HEK293 (cell line): ENCODE results near the gene ADGRF1.

Source experiments
- CTCF ChIA-PET: fragments of 350-600 bp; formaldehyde crosslinking; extraction: SDS; loops from one replicate; lab custom pipeline; 2021; ENCODE audit warnings: antibody characterized with exemption; lab: Yijun Ruan, JAX
- POLR2A ChIA-PET: fragments of 300-600 bp; formaldehyde crosslinking; extraction: SDS; loops from one replicate; lab custom pipeline; 2020; ENCODE audit warnings: antibody characterized with exemption, inconsistent platforms; lab: Yijun Ruan, JAX
- H3K27ac ChIP-seq: fragments of 200-500 bp; sonication (Bioruptor generic); 2 replicates; pipeline ENCODE4 v1.5.1; 2014; ENCODE audit warnings: low read depth, low read length, control low read depth, inconsistent platforms; ENCODE audit errors: extremely low read depth
- H3K36me3 ChIP-seq, 2 experiments: fragments of 200-500 bp in 1 of 2; sonication (Bioruptor generic) in 1 of 2; 1 replicate in 1 of 2; 2 replicates in 1 of 2; pipeline ENCODE4 v1.5.1; 2014 to 2017; ENCODE audit warnings: inconsistent platforms in 2 of 2, low read length in 2 of 2; ENCODE audit not compliant: control insufficient read depth in 2 of 2, insufficient read depth in 1 of 2
- H3K4me1 ChIP-seq: fragments of 200-500 bp; sonication (Bioruptor generic); 2 replicates; pipeline ENCODE4 v1.5.1; 2014; ENCODE audit warnings: mild to moderate bottlenecking, low read length, inconsistent platforms; ENCODE audit not compliant: control insufficient read depth, insufficient read depth
- H3K4me3 ChIP-seq: 2 replicates; pipeline ENCODE4 v1.5.1; 2011; ENCODE audit warnings: low read depth, mild to moderate bottlenecking, control low read depth, low read length, moderate library complexity
- H3K9me3 ChIP-seq: fragments of 200-500 bp; sonication (Bioruptor generic); 2 replicates; pipeline ENCODE4 v1.5.1; 2014; ENCODE audit warnings: low read depth, low read length, inconsistent platforms; ENCODE audit not compliant: control insufficient read depth, insufficient read depth
- SETDB1 ChIP-seq: IDR thresholded peaks from one replicate; pipeline ENCODE4 v1.6.1; 2017; ENCODE audit warnings: mild to moderate bottlenecking, low read length, moderate library complexity, mixed read lengths; ENCODE audit not compliant: insufficient read length
- TCF7L2 ChIP-seq: IDR thresholded peaks from 2 replicates; pipeline ENCODE4 v1.6.1; 2011; ENCODE audit warnings: low read depth, mild to moderate bottlenecking, inconsistent platforms, low read length, moderate library complexity, borderline replicate concordance
- ZFP3 ChIP-seq: fragments of 450-650 bp; formaldehyde crosslinking; IDR thresholded peaks from 2 replicates; pipeline ENCODE4 v1.5.1; 2016; ENCODE audit warnings: low read depth, missing biosample characterization, missing genetic modification characterization
- ZNF223 ChIP-seq: fragments of 450-650 bp; formaldehyde crosslinking; IDR thresholded peaks from 2 replicates; pipeline ENCODE4 v1.5.1; 2016; ENCODE audit warnings: missing biosample characterization, missing genetic modification characterization
- ZNF274 ChIP-seq, 2 experiments: fragments of 200-500 bp in 1 of 2; fragments of 450-650 bp in 1 of 2; sonication (Bioruptor generic) in 1 of 2; formaldehyde crosslinking in 1 of 2; IDR thresholded peaks; 2 replicates each; pipeline versions ENCODE4 v1.5.1 to v1.6.1; 2014 to 2016; ENCODE audit warnings: borderline replicate concordance in 1 of 2, inconsistent platforms in 1 of 2, low read length in 1 of 2, missing biosample characterization in 1 of 2, missing genetic modification characterization in 1 of 2
- ZNF302 ChIP-seq: fragments of 450-650 bp; formaldehyde crosslinking; IDR thresholded peaks from 2 replicates; pipeline ENCODE4 v1.5.1; 2016; ENCODE audit warnings: missing biosample characterization, missing genetic modification characterization, low read depth
- ZNF335 ChIP-seq: fragments of 450-650 bp; formaldehyde crosslinking; conservative IDR thresholded peaks from 2 replicates; pipeline ENCODE4 v1.5.1; 2016; ENCODE audit warnings: missing biosample characterization, missing genetic modification characterization
- ZNF350 ChIP-seq: fragments of 450-650 bp; formaldehyde crosslinking; IDR thresholded peaks from 2 replicates; pipeline ENCODE4 v1.5.0; 2017; ENCODE audit warnings: missing biosample characterization, mild to moderate bottlenecking, missing genetic modification characterization
- ZNF433 ChIP-seq: fragments of 450-650 bp; formaldehyde crosslinking; IDR thresholded peaks from 2 replicates; pipeline ENCODE4 v1.5.1; 2016; ENCODE audit warnings: missing biosample characterization, missing genetic modification characterization, low read depth
- ZNF544 ChIP-seq: fragments of 450-650 bp; formaldehyde crosslinking; IDR thresholded peaks from 2 replicates; pipeline ENCODE4 v1.5.0; 2017; ENCODE audit warnings: missing biosample characterization, missing genetic modification characterization
- ZNF624 ChIP-seq: fragments of 450-650 bp; formaldehyde crosslinking; IDR thresholded peaks from 2 replicates; pipeline ENCODE4 v1.5.1; 2017; ENCODE audit warnings: missing biosample characterization, missing genetic modification characterization
- ZNF677 ChIP-seq: fragments of 450-650 bp; IDR thresholded peaks from 2 replicates; pipeline ENCODE4 v1.5.0; 2018; ENCODE audit warnings: missing biosample characterization, mild to moderate bottlenecking, missing genetic modification characterization, moderate library complexity
- ZSCAN16 ChIP-seq: fragments of 450-650 bp; formaldehyde crosslinking; IDR thresholded peaks from 2 replicates; pipeline ENCODE4 v1.5.1; 2016; ENCODE audit warnings: missing biosample characterization, missing genetic modification characterization
- TF ChIP-seq, protein P1 (sequence below): fragments of 450-650 bp; formaldehyde crosslinking; conservative IDR thresholded peaks from 2 replicates; pipeline ENCODE4 v1.5.1; 2016; ENCODE audit warnings: low read depth, missing biosample characterization, missing genetic modification characterization
- TF ChIP-seq, protein P2 (sequence below): fragments of 450-650 bp; formaldehyde crosslinking; IDR thresholded peaks from 2 replicates; pipeline ENCODE4 v1.5.1; 2016; ENCODE audit warnings: missing biosample characterization, missing genetic modification characterization
- TF ChIP-seq, protein P3 (sequence below): fragments of 450-650 bp; formaldehyde crosslinking; IDR thresholded peaks from 2 replicates; pipeline ENCODE4 v1.5.1; 2016; ENCODE audit warnings: missing biosample characterization, missing genetic modification characterization
- TF ChIP-seq, protein P4 (sequence below): fragments of 450-650 bp; formaldehyde crosslinking; IDR thresholded peaks from 2 replicates; pipeline ENCODE4 v1.5.1; 2017; ENCODE audit warnings: missing biosample characterization, mild to moderate bottlenecking, missing genetic modification characterization, moderate library complexity
- TF ChIP-seq, protein P5 (sequence below): fragments of 450-650 bp; formaldehyde crosslinking; IDR thresholded peaks from 2 replicates; pipeline ENCODE4 v1.5.0; 2017; ENCODE audit warnings: missing biosample characterization, missing genetic modification characterization, borderline replicate concordance

Gene ADGRF1

DNA sequence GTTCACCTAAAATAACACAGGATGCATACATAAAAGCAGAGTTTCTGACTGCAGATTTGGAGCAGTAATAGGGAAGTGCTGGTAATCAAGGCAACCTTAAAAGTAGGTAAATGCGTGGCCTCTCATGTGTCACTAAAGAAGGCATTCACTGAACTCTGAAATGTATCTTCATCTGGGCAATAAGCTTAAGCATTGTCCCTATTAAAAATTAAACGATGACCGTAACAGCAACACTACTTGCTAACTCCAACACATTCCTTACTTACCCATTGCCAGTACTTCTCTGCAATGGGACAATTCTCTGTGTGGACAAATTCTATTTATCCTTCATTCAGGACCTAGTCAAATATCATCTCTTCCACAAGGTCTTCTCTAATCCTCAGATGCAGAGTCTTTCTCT lies 19.9 kb downstream of the ADGRF1 start:
- TF ChIP-seq SETDB1 (no peak), TCF7L2 (no peak)
- TF ChIP-seq, protein P1, sequence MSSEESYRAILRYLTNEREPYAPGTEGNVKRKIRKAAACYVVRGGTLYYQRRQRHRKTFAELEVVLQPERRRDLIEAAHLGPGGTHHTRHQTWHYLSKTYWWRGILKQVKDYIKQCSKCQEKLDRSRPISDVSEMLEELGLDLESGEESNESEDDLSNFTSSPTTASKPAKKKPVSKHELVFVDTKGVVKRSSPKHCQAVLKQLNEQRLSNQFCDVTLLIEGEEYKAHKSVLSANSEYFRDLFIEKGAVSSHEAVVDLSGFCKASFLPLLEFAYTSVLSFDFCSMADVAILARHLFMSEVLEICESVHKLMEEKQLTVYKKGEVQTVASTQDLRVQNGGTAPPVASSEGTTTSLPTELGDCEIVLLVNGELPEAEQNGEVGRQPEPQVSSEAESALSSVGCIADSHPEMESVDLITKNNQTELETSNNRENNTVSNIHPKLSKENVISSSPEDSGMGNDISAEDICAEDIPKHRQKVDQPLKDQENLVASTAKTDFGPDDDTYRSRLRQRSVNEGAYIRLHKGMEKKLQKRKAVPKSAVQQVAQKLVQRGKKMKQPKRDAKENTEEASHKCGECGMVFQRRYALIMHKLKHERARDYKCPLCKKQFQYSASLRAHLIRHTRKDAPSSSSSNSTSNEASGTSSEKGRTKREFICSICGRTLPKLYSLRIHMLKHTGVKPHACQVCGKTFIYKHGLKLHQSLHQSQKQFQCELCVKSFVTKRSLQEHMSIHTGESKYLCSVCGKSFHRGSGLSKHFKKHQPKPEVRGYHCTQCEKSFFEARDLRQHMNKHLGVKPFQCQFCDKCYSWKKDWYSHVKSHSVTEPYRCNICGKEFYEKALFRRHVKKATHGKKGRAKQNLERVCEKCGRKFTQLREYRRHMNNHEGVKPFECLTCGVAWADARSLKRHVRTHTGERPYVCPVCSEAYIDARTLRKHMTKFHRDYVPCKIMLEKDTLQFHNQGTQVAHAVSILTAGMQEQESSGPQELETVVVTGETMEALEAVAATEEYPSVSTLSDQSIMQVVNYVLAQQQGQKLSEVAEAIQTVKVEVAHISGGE (tag by site-specific recombination): no peak
- Histone ChIP-seq H3K4me3 (no peak overlapping the region), H3K4me1 (no peaks in the 10 kb centered on the region), H3K27ac (no peak overlapping the region), H3K36me3 (no peaks in the 10 kb centered on the region), H3K9me3 (no peaks in the 10 kb centered on the region)
- ChIA-PET CTCF (interaction anchor here (0.6 kb wide), 1 partner anchor 50 kb away, joined by 3 read pairs; no protein-coding TSS in a partner anchor), POLR2A (no interaction called here)

DNA sequence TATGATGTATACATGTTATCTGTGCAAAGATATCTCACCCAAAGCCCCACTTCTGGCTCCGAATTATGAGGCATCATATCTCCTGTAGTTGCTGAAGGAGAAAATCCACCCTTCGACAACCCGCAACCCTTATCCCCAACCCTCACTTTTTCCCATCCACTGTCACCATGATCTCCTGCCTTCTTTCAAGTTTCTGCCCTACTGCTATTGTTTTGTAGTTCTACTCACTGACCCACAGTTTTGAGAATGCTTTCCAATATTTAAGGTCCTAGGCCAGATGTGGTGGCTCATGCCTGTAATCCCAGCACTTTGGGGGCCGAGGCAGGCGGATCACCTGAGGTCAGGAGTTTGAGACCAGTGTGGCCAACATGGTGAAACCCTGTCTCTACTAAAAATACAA lies 22.2 kb downstream of the ADGRF1 start:
- Histone ChIP-seq H3K36me3 (no peaks in the 10 kb centered on the region), H3K27ac (no peak overlapping the region), H3K9me3 (no peaks in the 10 kb centered on the region), H3K4me3 (no peak overlapping the region), H3K4me1 (peaks cover 7% of the 10 kb centered on the region)
- TF ChIP-seq, protein P2, sequence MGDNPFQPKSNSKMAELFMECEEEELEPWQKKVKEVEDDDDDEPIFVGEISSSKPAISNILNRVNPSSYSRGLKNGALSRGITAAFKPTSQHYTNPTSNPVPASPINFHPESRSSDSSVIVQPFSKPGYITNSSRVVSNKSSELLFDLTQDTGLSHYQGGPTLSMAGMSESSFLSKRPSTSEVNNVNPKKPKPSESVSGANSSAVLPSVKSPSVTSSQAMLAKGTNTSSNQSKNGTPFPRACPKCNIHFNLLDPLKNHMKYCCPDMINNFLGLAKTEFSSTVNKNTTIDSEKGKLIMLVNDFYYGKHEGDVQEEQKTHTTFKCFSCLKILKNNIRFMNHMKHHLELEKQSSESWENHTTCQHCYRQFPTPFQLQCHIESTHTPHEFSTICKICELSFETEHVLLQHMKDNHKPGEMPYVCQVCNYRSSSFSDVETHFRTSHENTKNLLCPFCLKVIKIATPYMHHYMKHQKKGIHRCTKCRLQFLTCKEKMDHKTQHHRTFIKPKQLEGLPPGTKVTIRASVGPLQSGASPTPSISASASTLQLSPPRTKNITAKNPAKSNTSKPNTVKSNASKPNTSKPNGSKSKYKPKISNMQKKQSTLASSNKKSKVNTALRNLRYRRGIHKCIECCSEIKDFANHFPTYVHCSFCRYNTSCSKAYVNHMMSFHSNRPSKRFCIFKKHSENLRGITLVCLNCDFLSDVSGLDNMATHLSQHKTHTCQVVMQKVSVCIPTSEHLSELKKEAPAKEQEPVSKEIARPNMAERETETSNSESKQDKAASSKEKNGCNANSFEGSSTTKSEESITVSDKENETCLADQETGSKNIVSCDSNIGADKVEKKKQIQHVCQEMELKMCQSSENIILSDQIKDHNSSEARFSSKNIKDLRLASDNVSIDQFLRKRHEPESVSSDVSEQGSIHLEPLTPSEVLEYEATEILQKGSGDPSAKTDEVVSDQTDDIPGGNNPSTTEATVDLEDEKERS (tag by site-specific recombination): no peak
- TF ChIP-seq, protein P3, sequence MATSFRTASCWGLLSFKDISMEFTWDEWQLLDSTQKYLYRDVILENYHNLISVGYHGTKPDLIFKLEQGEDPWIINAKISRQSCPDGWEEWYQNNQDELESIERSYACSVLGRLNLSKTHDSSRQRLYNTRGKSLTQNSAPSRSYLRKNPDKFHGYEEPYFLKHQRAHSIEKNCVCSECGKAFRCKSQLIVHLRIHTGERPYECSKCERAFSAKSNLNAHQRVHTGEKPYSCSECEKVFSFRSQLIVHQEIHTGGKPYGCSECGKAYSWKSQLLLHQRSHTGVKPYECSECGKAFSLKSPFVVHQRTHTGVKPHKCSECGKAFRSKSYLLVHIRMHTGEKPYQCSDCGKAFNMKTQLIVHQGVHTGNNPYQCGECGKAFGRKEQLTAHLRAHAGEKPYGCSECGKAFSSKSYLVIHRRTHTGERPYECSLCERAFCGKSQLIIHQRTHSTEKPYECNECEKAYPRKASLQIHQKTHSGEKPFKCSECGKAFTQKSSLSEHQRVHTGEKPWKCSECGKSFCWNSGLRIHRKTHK (tag by site-specific recombination): no peak
- no peak for TF ChIP-seq ZNF350 (tag by site-specific recombination)
- no peak for TF ChIP-seq ZFP3 (tag by site-specific recombination)
- TF ChIP-seq, protein P4, sequence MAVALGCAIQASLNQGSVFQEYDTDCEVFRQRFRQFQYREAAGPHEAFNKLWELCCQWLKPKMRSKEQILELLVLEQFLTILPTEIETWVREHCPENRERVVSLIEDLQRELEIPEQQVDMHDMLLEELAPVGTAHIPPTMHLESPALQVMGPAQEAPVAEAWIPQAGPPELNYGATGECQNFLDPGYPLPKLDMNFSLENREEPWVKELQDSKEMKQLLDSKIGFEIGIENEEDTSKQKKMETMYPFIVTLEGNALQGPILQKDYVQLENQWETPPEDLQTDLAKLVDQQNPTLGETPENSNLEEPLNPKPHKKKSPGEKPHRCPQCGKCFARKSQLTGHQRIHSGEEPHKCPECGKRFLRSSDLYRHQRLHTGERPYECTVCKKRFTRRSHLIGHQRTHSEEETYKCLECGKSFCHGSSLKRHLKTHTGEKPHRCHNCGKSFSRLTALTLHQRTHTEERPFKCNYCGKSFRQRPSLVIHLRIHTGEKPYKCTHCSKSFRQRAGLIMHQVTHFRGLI: no peak
- ChIA-PET CTCF (interaction anchor here (1.0 kb wide), 1 partner anchor 171 kb away, joined by 3 read pairs; no protein-coding TSS in a partner anchor), POLR2A (no interaction called here)

DNA sequence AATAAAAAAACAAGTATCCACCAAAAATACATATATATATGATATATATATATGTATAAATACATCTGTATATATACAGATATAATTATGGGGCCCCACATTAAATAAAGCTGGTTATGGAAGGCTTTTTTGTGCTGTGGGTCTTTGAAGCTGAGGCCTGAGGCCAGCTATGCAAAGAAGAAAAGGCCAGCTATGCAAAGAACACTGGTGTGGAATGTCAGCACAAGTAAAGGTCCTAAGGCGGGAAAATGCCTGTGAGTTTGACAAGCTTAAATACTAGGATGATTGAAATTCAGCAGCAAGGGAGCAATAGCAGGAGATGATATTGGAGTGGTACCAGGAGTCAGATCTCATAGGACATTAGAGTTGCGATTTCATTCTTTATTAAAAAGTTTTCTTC lies 25.2 kb downstream of the ADGRF1 start:
- POLR2A ChIA-PET: no interaction called here
- H3K4me3 ChIP-seq: no peak overlapping the region
- TF ChIP-seq TCF7L2 (no peak), ZNF335 (tag by site-specific recombination) (no peak), ZNF274 (IDR thresholded peaks at IDR 0.05; ENCODE audit: low read length) (no peak), ZNF274 (tag by site-specific recombination; IDR thresholded peaks at IDR 0.05; ENCODE audit: borderline replicate concordance) (no peak), ZSCAN16 (tag by site-specific recombination) (no peak), ZNF544 (tag by site-specific recombination) (no peak), ZNF433 (tag by site-specific recombination) (no peak), ZNF677 (no peak), ZNF624 (tag by site-specific recombination) (no peak), ZNF302 (tag by site-specific recombination) (no peak), ZNF223 (tag by site-specific recombination) (no peak)
- TF ChIP-seq, protein P5, sequence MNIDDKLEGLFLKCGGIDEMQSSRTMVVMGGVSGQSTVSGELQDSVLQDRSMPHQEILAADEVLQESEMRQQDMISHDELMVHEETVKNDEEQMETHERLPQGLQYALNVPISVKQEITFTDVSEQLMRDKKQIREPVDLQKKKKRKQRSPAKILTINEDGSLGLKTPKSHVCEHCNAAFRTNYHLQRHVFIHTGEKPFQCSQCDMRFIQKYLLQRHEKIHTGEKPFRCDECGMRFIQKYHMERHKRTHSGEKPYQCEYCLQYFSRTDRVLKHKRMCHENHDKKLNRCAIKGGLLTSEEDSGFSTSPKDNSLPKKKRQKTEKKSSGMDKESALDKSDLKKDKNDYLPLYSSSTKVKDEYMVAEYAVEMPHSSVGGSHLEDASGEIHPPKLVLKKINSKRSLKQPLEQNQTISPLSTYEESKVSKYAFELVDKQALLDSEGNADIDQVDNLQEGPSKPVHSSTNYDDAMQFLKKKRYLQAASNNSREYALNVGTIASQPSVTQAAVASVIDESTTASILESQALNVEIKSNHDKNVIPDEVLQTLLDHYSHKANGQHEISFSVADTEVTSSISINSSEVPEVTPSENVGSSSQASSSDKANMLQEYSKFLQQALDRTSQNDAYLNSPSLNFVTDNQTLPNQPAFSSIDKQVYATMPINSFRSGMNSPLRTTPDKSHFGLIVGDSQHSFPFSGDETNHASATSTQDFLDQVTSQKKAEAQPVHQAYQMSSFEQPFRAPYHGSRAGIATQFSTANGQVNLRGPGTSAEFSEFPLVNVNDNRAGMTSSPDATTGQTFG (tag by site-specific recombination): no peak

More for the DNA sequence above, 25.2 kb downstream of the ADGRF1 start:
- CTCF ChIA-PET: interaction anchor here (0.5 to 2.6 kb wide), 7 partner anchors 18 to 1094 kb away, joined by 3 to 11 read pairs (median 3); no protein-coding TSS in a partner anchor
- no peaks in the 10 kb centered on the region for H3K9me3 ChIP-seq
- H3K27ac ChIP-seq: no peak overlapping the region
- H3K36me3 ChIP-seq: no peaks in the 10 kb centered on the region
- H3K4me1 ChIP-seq: peaks cover 7% of the 10 kb centered on the region
